ENCODE measurements around the gene HMGCR.
A peak's percentile ranks its signal among the peaks of the same experiment; 100 is the strongest.
"Not testable (repeated sequence)": the region's sequence is repeated elsewhere in the genome, so short reads cannot be mapped to it uniquely, and the experiment has no call there.

HMGCR gene

DNA sequence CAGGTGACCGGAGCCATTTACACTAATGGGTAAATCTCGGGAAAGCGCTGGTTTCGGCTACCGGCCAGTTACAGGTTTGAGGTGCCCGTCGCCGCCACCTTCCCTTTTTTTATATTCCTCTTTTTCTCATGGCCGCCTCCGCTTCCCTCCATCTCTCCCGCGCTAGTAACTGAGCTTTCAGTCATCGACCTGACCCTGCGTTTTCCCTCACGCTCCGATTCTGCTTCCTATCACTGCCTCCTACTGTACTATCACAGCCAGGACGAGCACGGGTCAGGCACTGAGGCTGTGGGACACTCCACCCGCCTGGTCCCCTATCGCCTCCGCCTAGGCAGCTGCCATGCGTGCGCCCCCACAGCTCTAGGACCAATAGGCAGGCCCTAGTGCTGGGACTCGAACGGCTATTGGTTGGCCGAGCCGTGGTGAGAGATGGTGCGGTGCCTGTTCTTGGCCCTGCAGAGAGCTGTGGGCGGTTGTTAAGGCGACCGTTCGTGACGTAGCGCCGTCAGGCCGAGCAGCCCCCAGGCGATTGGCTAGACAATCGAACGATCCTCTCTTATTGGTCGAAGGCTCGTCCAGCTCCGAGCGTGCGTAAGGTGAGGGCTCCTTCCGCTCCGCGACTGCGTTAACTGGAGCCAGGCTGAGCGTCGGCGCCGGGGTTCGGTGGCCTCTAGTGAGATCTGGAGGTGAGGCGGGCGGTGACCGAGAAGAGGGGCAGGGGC is at the start of gene HMGCR:
Gene HMGCR, plus strand, starts transcription at position 606 of the 722 bp plus-strand sequence. CDS start 5,386 bp downstream, outside the sequence.
- peak; percentile 92 for DNase-seq (ENCODE audit: low spot score)

GRCh38 chr5:75291844-75292243 is 45.2 kb upstream of the HMGCR start:
- DNase-seq (ENCODE audit: low spot score): not testable (repeated sequence)

DNA sequence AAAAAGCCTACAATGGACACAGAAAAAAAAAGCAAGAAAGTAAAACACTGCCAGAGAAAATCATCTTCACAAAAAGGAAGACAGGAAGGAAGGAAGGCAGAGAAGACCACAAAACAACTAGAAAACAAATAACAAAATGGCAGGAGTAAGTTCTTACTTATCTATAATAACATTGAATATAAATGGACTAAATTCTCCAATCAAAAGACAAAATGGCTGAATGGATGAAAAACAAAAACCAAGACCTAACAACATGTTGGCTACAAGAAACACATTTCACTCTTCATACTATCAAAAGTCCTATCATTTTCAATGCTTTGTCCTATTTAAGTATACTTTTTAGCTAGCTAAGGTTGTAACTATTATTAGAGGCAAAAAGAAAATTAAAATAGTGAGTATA is 36.9 kb upstream of the HMGCR start:
- DNase-seq (ENCODE audit: low spot score): no peak

- DNase-seq (ENCODE audit: low spot score): no peak
Observed at GRCh38 chr5:75303419-75303818, 33.6 kb upstream of the HMGCR start.

- DNase-seq (ENCODE audit: low spot score): not testable (repeated sequence)
Observed at GRCh38 chr5:75304486-75304885, 32.5 kb upstream of the HMGCR start.

DNA sequence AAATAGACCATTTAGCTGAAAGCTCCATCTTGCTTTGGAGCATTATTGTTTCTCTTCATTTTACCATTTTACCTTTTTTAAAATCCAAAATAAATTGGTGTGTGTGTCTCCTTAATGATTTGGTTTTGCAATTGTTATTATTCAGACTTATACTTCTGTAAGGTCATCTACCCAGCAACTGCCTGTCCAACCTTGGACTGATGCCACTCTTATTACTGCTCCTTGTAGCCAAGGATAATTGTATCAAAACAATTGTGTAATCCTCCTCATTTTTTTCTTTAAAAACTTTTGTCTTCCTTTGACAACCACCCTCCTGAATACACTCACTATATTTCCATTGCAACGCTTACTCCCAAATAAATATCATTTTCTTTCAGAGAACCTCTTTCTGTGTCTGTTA is 30.3 kb upstream of the HMGCR start:
- DNase-seq (ENCODE audit: low spot score): no peak

GRCh38 chr5:75310212-75310611 is 26.8 kb upstream of the HMGCR start:
- DNase-seq (ENCODE audit: low spot score): no peak

GRCh38 chr5:75319148-75319547 is 17.9 kb upstream of the HMGCR start:
- not testable (repeated sequence) for DNase-seq (ENCODE audit: low spot score)

DNA sequence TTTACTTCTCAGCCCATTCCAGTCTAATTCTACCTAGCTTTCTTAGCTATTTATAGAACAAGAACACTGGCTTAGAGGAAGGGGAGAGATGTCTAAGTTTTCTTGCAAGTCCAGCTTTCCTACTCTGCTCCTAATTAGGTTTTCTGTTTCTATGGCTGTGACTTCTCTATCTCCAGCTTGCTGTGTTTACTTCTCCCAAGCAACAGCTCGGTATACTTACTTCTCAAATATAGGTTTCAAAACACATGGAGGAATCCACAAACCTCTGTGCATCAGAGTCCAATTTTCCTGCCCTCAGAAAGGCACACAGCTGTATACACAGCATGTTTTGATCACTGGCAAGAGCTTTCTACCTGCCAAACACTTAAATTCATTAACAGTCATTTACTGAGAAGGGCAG is 17.4 kb upstream of the HMGCR start:
- no peak for DNase-seq (ENCODE audit: low spot score)

GRCh38 chr5:75320371-75320770 is 16.6 kb upstream of the HMGCR start:
- no peak for DNase-seq (ENCODE audit: low spot score)

- DNase-seq (ENCODE audit: low spot score): no peak
Observed at GRCh38 chr5:75322066-75322465, 15.0 kb upstream of the HMGCR start.

GRCh38 chr5:75324791-75325190 is 12.2 kb upstream of the HMGCR start:
- no peak for DNase-seq (ENCODE audit: low spot score)

GRCh38 chr5:75325242-75325641 is 11.8 kb upstream of the HMGCR start:
- DNase-seq (ENCODE audit: low spot score): no peak

DNA sequence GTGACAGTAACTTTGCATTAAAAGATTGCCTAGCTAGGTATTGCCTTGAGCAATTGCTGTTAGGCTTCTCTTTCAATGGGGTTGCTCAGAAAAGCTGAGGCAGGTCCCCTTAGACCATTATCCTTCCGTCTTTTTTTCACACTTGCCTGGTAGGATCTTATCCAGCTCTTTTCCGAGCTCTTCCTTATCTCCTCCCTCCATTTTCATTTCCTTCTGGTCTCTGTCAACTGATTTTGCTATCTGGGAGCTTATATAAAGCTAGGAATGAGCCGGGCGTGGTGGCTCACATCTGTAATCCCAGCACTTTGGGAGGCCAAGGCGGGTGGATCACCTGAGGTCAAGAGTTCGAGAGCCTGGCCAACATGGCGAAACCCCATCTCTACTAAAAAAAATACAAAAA is 6.6 kb upstream of the HMGCR start:
- DNase-seq (ENCODE audit: low spot score): no peak

- DNase-seq (ENCODE audit: low spot score): no peak
Observed at GRCh38 chr5:75331095-75332090, 5.6 kb upstream of the HMGCR start.

- DNase-seq (ENCODE audit: low spot score): not testable (repeated sequence)
Observed at GRCh38 chr5:75333759-75334158, 3.3 kb upstream of the HMGCR start.

GRCh38 chr5:75334413-75334812 is 2.6 kb upstream of the HMGCR start:
- DNase-seq (ENCODE audit: low spot score): not testable (repeated sequence)

GRCh38 chr5:75335486-75335885 is 1.5 kb upstream of the HMGCR start:
- no peak for DNase-seq (ENCODE audit: low spot score)

- peak; percentile 55 for DNase-seq (ENCODE audit: low spot score)
Observed at GRCh38 chr5:75335952-75336614, 937 bp upstream of the HMGCR start.

GRCh38 chr5:75337366-75338021 is 474 bp downstream of the HMGCR start:
- DNase-seq (ENCODE audit: low spot score): peak; percentile 46

DNA sequence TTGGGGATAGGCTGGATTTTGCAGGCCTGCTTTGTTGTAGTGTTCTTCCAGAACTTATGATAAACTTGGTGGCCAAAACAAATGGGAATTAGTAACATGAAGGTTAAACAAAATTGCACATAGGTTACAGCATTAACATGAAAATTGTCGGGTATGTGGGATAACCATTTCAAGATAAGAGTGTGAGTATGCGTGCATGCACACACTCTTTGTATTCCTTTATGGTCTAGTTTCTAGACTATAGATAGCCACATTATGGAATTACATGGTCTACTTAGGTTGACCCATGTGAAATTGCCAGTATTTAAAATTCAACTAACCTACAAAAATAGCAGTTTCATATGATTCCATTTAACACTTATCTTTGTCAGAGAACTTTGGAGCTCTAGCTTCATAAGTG is 1.4 kb downstream of the HMGCR start:
- no peak for DNase-seq (ENCODE audit: low spot score)

All from D341Med (cell line).